ENCODE results near the gene ITPKC.

ITPKC gene

GRCh38 chr19:40716482-40717324 is at the start of gene ITPKC, which contains the start of gene COQ8B:
Gene ITPKC (plus strand): TSS chr19:40717112. CDS start chr19:40717136, 24 bp downstream.
Gene COQ8B (minus strand): TSS chr19:40716886. CDS start chr19:40714632, 2,254 bp downstream.
- TF ChIP-seq, protein P1, sequence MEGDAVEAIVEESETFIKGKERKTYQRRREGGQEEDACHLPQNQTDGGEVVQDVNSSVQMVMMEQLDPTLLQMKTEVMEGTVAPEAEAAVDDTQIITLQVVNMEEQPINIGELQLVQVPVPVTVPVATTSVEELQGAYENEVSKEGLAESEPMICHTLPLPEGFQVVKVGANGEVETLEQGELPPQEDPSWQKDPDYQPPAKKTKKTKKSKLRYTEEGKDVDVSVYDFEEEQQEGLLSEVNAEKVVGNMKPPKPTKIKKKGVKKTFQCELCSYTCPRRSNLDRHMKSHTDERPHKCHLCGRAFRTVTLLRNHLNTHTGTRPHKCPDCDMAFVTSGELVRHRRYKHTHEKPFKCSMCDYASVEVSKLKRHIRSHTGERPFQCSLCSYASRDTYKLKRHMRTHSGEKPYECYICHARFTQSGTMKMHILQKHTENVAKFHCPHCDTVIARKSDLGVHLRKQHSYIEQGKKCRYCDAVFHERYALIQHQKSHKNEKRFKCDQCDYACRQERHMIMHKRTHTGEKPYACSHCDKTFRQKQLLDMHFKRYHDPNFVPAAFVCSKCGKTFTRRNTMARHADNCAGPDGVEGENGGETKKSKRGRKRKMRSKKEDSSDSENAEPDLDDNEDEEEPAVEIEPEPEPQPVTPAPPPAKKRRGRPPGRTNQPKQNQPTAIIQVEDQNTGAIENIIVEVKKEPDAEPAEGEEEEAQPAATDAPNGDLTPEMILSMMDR (IDR thresholded peaks at IDR 0.05; ENCODE audit: low read depth, low read length), result no peak
- H3K4me3 ChIP-seq (ENCODE audit: low read depth, low read length), result peak within 1 kb of the TSS; percentile 72

DNA sequence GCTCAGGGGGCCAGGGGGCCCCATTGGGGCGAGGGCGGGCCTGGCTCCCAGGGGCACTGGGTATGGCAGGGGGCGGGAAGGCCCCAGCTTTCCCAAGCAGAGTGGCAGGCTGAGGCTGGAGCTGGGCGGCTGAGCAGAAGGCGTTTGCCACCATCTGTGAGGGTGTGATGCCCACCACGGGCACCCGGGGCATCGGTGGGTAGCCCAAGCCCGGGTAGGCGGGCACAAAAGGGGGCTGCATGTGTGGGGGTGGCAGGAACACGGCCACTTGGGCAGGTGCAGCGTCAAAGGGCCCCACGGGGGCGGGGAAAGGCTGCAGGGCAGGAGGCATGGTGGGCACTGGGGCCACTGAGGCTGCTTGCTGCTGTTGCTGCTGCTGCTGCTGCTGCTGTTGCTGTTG is 49.3 kb upstream of the ITPKC start:
- H3K4me3 ChIP-seq (ENCODE audit: low read depth, low read length), result no peak overlapping the region
- TF ChIP-seq, protein P1 (IDR thresholded peaks at IDR 0.05; ENCODE audit: low read depth, low read length), result no peak

GRCh38 chr19:40668991-40669614 is 47.8 kb upstream of the ITPKC start:
- no peak overlapping the region for H3K4me3 ChIP-seq (ENCODE audit: low read depth, low read length)

GRCh38 chr19:40671404-40671803 is 45.5 kb upstream of the ITPKC start:
- no peak overlapping the region for H3K4me3 ChIP-seq (ENCODE audit: low read depth, low read length)
- TF ChIP-seq, protein P1 (IDR thresholded peaks at IDR 0.05; ENCODE audit: low read depth, low read length), result no peak

More at GRCh38 chr19:40668991-40669614, 47.8 kb upstream of the ITPKC start:
- TF ChIP-seq, protein P1 (IDR thresholded peaks at IDR 0.05; ENCODE audit: low read depth, low read length), result no peak

- TF ChIP-seq, protein P1 (IDR thresholded peaks at IDR 0.05; ENCODE audit: low read depth, low read length), result no peak
- no peak overlapping the region for H3K4me3 ChIP-seq (ENCODE audit: low read depth, low read length)
These were observed 44.9 kb upstream of the ITPKC start for GRCh38 chr19:40672038-40672437.

GRCh38 chr19:40672573-40673299 is 44.2 kb upstream of the ITPKC start:
- TF ChIP-seq, protein P1 (IDR thresholded peaks at IDR 0.05; ENCODE audit: low read depth, low read length), result no peak
- no peak overlapping the region for H3K4me3 ChIP-seq (ENCODE audit: low read depth, low read length)
